IMR-90 (cell line): Measurements from ENCODE around the gene PHF20. TPM values are rescaled to one million over a fixed set of nuclear protein-coding genes. Genes with fewer than 3 reads are reported as not detected.

ENCODE experiments used
- ATAC-seq: fragments of 200-7000 bp; cut with Tn5 transposase; 2 replicates; pipeline ENCODE4 v1.9.1; 2020; ENCODE audit warnings: low read depth, mild to moderate bottlenecking, moderate library complexity
- BruUV-seq: library from RNA; stranded (reverse); fragments of 400-500 nt; replicated peaks from 2 replicates; lab custom pipeline; 2021; lab: Mats Ljungman, UMichigan
- CTCF ChIA-PET: fragments of 300-600 bp; formaldehyde crosslinking; extraction: SDS; loops from one replicate; lab custom pipeline; 2021; ENCODE audit warnings: antibody characterized with exemption; lab: Yijun Ruan, JAX
- POLR2A ChIA-PET: fragments of 300-600 bp; sonication (Branson Sonifier 250); formaldehyde crosslinking; loops from one replicate; lab custom pipeline; 2022; ENCODE audit warnings: antibody characterized with exemption; ENCODE audit not compliant: unreplicated experiment; lab: Charles Lee
- DNase-seq: peaks from one replicate; pipeline ENCODE4 v3.0.0; 2013
- H2AFZ ChIP-seq: replicated peaks from 2 replicates; pipeline ENCODE3; 2013; ENCODE audit warnings: low read length, mild to moderate bottlenecking; ENCODE audit not compliant: poor library complexity
- H2AK5ac ChIP-seq: 2 replicates; pipeline ENCODE4 v1.6.1; 2013; ENCODE audit warnings: low read depth, low read length, inconsistent platforms
- H2AK9ac ChIP-seq: replicated peaks from 2 replicates; pipeline ENCODE3; 2013; ENCODE audit warnings: mild to moderate bottlenecking, low read depth, low read length, moderate library complexity; ENCODE audit not compliant: poor library complexity
- H2BK120ac ChIP-seq: 2 replicates; pipeline ENCODE4 v1.6.1; 2013; ENCODE audit warnings: low read depth, low read length, inconsistent platforms
- H2BK15ac ChIP-seq: 3 replicates; pipeline ENCODE4 v1.6.1; 2013; ENCODE audit warnings: low read depth, low read length, inconsistent platforms
- H2BK20ac ChIP-seq: 2 replicates; pipeline ENCODE4 v1.6.1; 2013; ENCODE audit warnings: low read depth, mild to moderate bottlenecking, inconsistent platforms, low read length, moderate library complexity
- H2BK5ac ChIP-seq: 2 replicates; pipeline ENCODE4 v1.6.1; 2013; ENCODE audit warnings: mild to moderate bottlenecking, low read depth, low read length, inconsistent platforms; ENCODE audit not compliant: poor library complexity, severe bottlenecking
- H3K14ac ChIP-seq: replicated peaks from 2 replicates; pipeline ENCODE4 v1.6.1; 2013; ENCODE audit warnings: low read depth, low read length, inconsistent platforms
- H3K18ac ChIP-seq: 2 replicates; pipeline ENCODE4 v1.6.1; 2013; ENCODE audit warnings: low read depth, low read length, control low read depth
- H3K23ac ChIP-seq: 2 replicates; pipeline ENCODE4 v1.6.1; 2013; ENCODE audit warnings: low read depth, low read length, inconsistent platforms
- H3K27ac ChIP-seq: 2 replicates; pipeline ENCODE4 v1.5.1; 2013; ENCODE audit warnings: mild to moderate bottlenecking, control low read depth, low read length; ENCODE audit not compliant: insufficient read depth
- H3K27me3 ChIP-seq: 2 replicates; pipeline ENCODE4 v1.6.1; 2013; ENCODE audit warnings: low read length; ENCODE audit not compliant: control insufficient read depth, insufficient read depth
- H3K36me3 ChIP-seq: 2 replicates; pipeline ENCODE4 v1.6.1; 2013; ENCODE audit warnings: low read length, mixed read lengths; ENCODE audit not compliant: control insufficient read depth, insufficient read depth
- H3K4ac ChIP-seq: 2 replicates; pipeline ENCODE4 v1.6.1; 2013; ENCODE audit warnings: low read depth, low read length, inconsistent platforms
- H3K4me1 ChIP-seq: 2 replicates; pipeline ENCODE4 v1.6.1; 2013; ENCODE audit warnings: low read length, mixed read lengths; ENCODE audit not compliant: control insufficient read depth, insufficient read depth
- H3K4me2 ChIP-seq: 2 replicates; pipeline ENCODE4 v1.6.1; 2013; ENCODE audit warnings: low read depth, mild to moderate bottlenecking, control low read depth, low read length, moderate library complexity
- H3K4me3 ChIP-seq: 2 replicates; pipeline ENCODE4 v1.5.1; 2013; ENCODE audit warnings: low read depth, mild to moderate bottlenecking, control low read depth, low read length, moderate library complexity; ENCODE audit not compliant: insufficient read depth
- H3K56ac ChIP-seq: 2 replicates; pipeline ENCODE4 v1.6.1; 2013; ENCODE audit warnings: low read length, inconsistent platforms; ENCODE audit not compliant: insufficient read depth; ENCODE audit errors: extremely low read depth
- H3K79me1 ChIP-seq, 2 experiments: 2 replicates each; pipeline ENCODE4 v1.6.1; 2013; ENCODE audit warnings: low read length in 2 of 2, inconsistent platforms in 1 of 2, low read depth in 1 of 2
- H3K9ac ChIP-seq: 2 replicates; pipeline ENCODE4 v1.6.1; 2013; ENCODE audit warnings: low read depth, low read length, control low read depth
- H3K9me1 ChIP-seq: 2 replicates; pipeline ENCODE4 v1.6.1; 2013; ENCODE audit warnings: low read length, inconsistent platforms; ENCODE audit not compliant: insufficient read depth
- H3K9me3 ChIP-seq: 2 replicates; pipeline ENCODE4 v1.6.1; 2013; ENCODE audit warnings: low read length; ENCODE audit not compliant: control insufficient read depth, insufficient read depth
- H4K20me1 ChIP-seq: 2 replicates; pipeline ENCODE4 v1.6.1; 2013; ENCODE audit warnings: low read length, inconsistent platforms; ENCODE audit not compliant: insufficient read depth
- H4K5ac ChIP-seq: 2 replicates; pipeline ENCODE4 v1.6.1; 2013; ENCODE audit warnings: mild to moderate bottlenecking, low read depth, low read length, control low read depth
- H4K8ac ChIP-seq, 2 experiments: 2 replicates each; pipeline ENCODE4 v1.6.1; 2013; ENCODE audit warnings: low read depth in 2 of 2, low read length in 2 of 2, control low read depth in 1 of 2, inconsistent platforms in 1 of 2
- H4K91ac ChIP-seq: 2 replicates; pipeline ENCODE4 v1.6.1; 2013; ENCODE audit warnings: low read depth, low read length, inconsistent platforms; ENCODE audit not compliant: insufficient read depth
- CHD1 ChIP-seq: IDR thresholded peaks from 2 replicates; pipeline ENCODE4 v1.6.1; 2012; ENCODE audit warnings: low read depth, low read length, improper control_type of control experiment
- MXI1 ChIP-seq: IDR thresholded peaks from 2 replicates; pipeline ENCODE4 v1.6.1; 2012; ENCODE audit warnings: low read depth, mild to moderate bottlenecking, low read length, moderate library complexity, borderline replicate concordance
- RAD21 ChIP-seq: IDR thresholded peaks from 2 replicates; pipeline ENCODE4 v1.6.1; 2012; ENCODE audit warnings: low read length, improper control_type of control experiment
- SMC3 ChIP-seq: fragments of 150-350 bp; IDR thresholded peaks from 2 replicates; pipeline ENCODE4 v1.6.1; 2016; ENCODE audit warnings: low read depth, mild to moderate bottlenecking, antibody characterized with exemption, low read length, moderate library complexity
- WGBS, 2 experiments: methylation state at CpG; one replicate each; pipeline versions ENCODE4 v1.1.5 to v1.1.7; 2013; ENCODE audit warnings: missing lambda C conversion rate in 2 of 2; ENCODE audit not compliant: insufficient read length in 1 of 2; ENCODE audit errors: extremely low coverage in 2 of 2; 5-methylcytosine and 5-hydroxymethylcytosine counted together
- dilution Hi-C: fragments of 300-500 bp; cut with HindIII; formaldehyde crosslinking; loops from one replicate; pipeline ENCODE4 v1.14.3; 2018; ENCODE audit warnings: low sequenced_read_pairs; ENCODE audit not compliant: unreplicated experiment
- in situ Hi-C: fragments of 300-500 bp; cut with MboI; formaldehyde crosslinking; loops from 3 replicates; pipeline ENCODE4 v1.14.3; 2019; ENCODE audit warnings: low sequenced_read_pairs, inconsistent platforms, mixed read lengths
- intact Hi-C: fragments of 100-400 bp; cut with micrococcal nuclease; formaldehyde crosslinking; loops from 2 replicates; pipeline ENCODE4 v1.10.0; 2022
- polyA plus RNA-seq, 3 experiments: library from polyadenylated mRNA; depleted of rRNA; stranded (reverse); fragments of >200 nt; gene quantifications; 2 replicates each; pipeline ENCODE4 v1.2.3, GENCODE V29; 2012; ENCODE audit warnings: low replicate concordance in 1 of 3
- total RNA-seq: library from RNA; depleted of rRNA; stranded (reverse); fragments of >200 nt; gene quantifications from 2 replicates; pipeline ENCODE4 v1.2.3, GENCODE V29; 2012
- TF ChIP-seq, protein P1 (sequence below): fragments of 150-350 bp; IDR thresholded peaks from 2 replicates; pipeline ENCODE4 v1.6.1; 2016; ENCODE audit warnings: low read depth, mild to moderate bottlenecking, low read length, moderate library complexity, borderline replicate concordance
- TF ChIP-seq, protein P2 (sequence below): conservative IDR thresholded peaks from 2 replicates; pipeline ENCODE4 v1.5.1; 2012; ENCODE audit warnings: mild to moderate bottlenecking, low read depth, low read length, improper control_type of control experiment

PHF20 gene
- total and polyA plus RNA-seq, 2 of the 4 experiments (the other 2 are of a cell fraction), result 22.0 to 22.5 TPM

DNA sequence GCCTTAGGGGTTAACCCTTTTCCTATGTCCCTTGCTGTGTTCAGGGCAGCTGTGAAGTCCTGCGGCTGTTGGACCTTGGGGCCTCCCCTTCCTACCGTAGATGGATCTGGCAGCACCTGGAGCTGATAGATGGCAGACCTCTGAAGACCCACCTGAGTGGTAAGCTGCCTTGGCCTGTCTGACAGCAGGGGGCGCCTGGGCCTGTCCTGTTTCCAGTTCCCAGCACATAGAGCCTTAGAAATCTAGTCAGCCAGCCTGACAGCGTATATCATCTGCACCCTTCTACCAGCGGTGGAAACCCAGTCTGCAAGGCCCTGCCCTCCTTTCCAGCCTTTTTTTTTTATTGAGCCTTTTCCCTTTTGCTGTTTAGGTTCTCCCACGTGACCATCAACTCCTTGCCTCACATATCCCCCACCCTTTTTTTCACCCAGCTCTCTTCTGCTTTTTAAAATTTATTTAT, 223.2 kb downstream of the PHF20 start:
- DNase-seq, result peak; percentile 76
- Histone ChIP-seq H2AK5ac (no peak overlapping the region), H3K18ac (no peak overlapping the region), H2BK5ac (no peak overlapping the region), H4K5ac (no peak overlapping the region), H3K56ac (no peak overlapping the region), H3K9me3 (no peaks in the 10 kb centered on the region), H3K23ac (no peak overlapping the region), H2BK120ac (no peak overlapping the region), H3K9me1 (no peaks in the 10 kb centered on the region), H2BK20ac (no peak overlapping the region), H3K14ac (no peak overlapping the region), H3K9ac (no peak overlapping the region), H3K27me3 (peaks cover 3% of the 10 kb centered on the region; the same call in 1 of the 2 replicates), H3K4ac (no peak overlapping the region), H2BK15ac (no peak overlapping the region), H3K27ac (no peak overlapping the region), H4K8ac (no peak overlapping the region), H4K91ac (no peak overlapping the region), H2AFZ (peak overlapping the region; percentile 6), H3K4me3 (no peak overlapping the region), H3K4me2 (no peak overlapping the region), H3K79me1 (no peaks in the 10 kb centered on the region), H4K20me1 (no peaks in the 10 kb centered on the region), H3K36me3 (no peaks in the 10 kb centered on the region), H3K4me1 (no peaks in the 10 kb centered on the region), H2AK9ac (no peak overlapping the region)
- no TSS peak for BruUV-seq
- TF ChIP-seq MXI1, result no peak
- TF ChIP-seq, protein P1, sequence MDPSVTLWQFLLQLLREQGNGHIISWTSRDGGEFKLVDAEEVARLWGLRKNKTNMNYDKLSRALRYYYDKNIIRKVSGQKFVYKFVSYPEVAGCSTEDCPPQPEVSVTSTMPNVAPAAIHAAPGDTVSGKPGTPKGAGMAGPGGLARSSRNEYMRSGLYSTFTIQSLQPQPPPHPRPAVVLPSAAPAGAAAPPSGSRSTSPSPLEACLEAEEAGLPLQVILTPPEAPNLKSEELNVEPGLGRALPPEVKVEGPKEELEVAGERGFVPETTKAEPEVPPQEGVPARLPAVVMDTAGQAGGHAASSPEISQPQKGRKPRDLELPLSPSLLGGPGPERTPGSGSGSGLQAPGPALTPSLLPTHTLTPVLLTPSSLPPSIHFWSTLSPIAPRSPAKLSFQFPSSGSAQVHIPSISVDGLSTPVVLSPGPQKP, result no peak
- TF ChIP-seq, protein P2, sequence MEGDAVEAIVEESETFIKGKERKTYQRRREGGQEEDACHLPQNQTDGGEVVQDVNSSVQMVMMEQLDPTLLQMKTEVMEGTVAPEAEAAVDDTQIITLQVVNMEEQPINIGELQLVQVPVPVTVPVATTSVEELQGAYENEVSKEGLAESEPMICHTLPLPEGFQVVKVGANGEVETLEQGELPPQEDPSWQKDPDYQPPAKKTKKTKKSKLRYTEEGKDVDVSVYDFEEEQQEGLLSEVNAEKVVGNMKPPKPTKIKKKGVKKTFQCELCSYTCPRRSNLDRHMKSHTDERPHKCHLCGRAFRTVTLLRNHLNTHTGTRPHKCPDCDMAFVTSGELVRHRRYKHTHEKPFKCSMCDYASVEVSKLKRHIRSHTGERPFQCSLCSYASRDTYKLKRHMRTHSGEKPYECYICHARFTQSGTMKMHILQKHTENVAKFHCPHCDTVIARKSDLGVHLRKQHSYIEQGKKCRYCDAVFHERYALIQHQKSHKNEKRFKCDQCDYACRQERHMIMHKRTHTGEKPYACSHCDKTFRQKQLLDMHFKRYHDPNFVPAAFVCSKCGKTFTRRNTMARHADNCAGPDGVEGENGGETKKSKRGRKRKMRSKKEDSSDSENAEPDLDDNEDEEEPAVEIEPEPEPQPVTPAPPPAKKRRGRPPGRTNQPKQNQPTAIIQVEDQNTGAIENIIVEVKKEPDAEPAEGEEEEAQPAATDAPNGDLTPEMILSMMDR, result peak; percentile 84
- TF ChIP-seq RAD21, result peak; percentile 92
- peak; percentile 97 for TF ChIP-seq SMC3
- TF ChIP-seq CHD1, result no peak
- WGBS, 2 experiments, result 12% methylated on average over 2 of the region's 6 CpGs; no CpG with 5 or more reads in 1 of the 2 experiments
- CTCF ChIA-PET, result interaction anchor here (0.6 to 7.4 kb wide), 5 partner anchors 9 to 153 kb away, joined by 3 to 90 read pairs (median 3); no protein-coding TSS in a partner anchor
- POLR2A ChIA-PET, result no interaction called here
- in situ Hi-C loops (loop anchor here (5.0 to 25.0 kb wide), 2 partner anchors 142 to 442 kb away; no protein-coding TSS in a partner anchor), dilution Hi-C loops (no loop called here), intact Hi-C loops (loop anchor here (1.0 to 5.0 kb wide), 4 partner anchors 57 to 442 kb away; no protein-coding TSS in a partner anchor)
- ATAC-seq, result peak; percentile 94
